NCI-H2107 (cell line): ENCODE results near the gene NBPF26.
"Not testable (repeated sequence)": the region's sequence is repeated elsewhere in the genome, so short reads cannot be mapped to it uniquely, and the experiment has no call there.

Experiments
- DNase-seq: peaks from one replicate; lab custom pipeline; 2025; lab: John Stamatoyannopoulos, UW

NBPF26 gene

GRCh38 chr1:120723715-120724402 is at the start of gene NBPF26:
TSS of gene NBPF26 (plus strand) at chr1:120723945.
- not testable (repeated sequence) for DNase-seq

DNA sequence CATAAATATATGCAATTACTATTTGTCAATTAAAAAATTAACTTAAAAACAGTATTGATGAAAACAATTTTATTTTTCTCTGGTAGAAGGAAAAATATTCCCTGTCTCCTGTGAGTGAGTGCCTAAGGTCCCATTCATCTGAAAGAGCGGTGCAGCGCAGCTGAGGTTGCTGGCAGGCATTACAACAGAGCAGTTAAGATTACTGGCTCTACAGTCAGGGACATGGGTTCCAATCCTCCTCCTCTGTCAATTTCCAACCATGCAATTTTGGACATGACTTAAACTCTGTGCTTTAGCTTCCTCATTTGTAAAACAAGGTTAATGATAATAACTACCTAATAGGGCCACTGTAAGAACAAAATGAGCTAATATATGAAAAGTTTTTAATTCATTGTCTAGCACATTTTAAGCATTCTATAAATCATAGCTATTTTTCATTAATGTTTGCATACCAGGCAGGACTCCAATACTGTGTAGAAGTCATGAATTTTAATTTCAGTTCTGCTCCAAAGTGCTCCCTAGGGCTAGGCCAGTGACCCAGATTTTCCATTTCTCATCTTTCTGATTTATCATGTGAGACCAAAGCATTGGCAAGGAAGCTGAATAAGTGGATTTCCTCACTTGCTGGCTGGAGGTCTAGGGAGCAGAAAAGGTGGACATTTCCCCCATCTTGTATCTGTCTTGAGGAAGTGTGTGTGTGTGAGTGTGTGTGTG is 43.5 kb upstream of the NBPF26 start:
- DNase-seq = not testable (repeated sequence)

DNA sequence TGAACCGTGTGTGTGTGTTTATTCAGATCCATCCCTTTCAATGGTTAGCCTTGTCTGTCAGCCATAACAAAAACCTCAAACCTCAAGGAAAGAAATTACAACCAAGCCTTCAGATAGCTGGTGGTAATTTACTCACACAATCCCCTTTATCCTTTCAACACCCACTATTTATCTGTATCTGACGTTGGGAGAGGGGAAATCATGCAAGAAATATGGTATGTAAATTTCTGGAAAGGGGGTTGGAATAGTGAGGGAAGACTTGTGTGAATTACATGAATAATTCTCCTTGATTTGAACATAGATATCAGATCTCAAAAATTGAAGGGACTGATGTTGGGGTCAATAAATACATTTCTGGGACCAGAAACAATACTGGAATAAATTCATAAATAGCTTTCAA is 42.8 kb upstream of the NBPF26 start:
- not testable (repeated sequence) for DNase-seq

GRCh38 chr1:120684397-120684796 is 39.3 kb upstream of the NBPF26 start:
- not testable (repeated sequence) for DNase-seq

- not testable (repeated sequence) for DNase-seq
These were observed 38.1 kb upstream of the NBPF26 start for GRCh38 chr1:120685622-120686021.

GRCh38 chr1:120687250-120687649 is 36.5 kb upstream of the NBPF26 start:
- DNase-seq = not testable (repeated sequence)

- DNase-seq = not testable (repeated sequence)
These were observed 22.8 kb upstream of the NBPF26 start for GRCh38 chr1:120700807-120701562.

GRCh38 chr1:120723358-120723714 is 409 bp upstream of the NBPF26 start:
- DNase-seq = not testable (repeated sequence)

DNA sequence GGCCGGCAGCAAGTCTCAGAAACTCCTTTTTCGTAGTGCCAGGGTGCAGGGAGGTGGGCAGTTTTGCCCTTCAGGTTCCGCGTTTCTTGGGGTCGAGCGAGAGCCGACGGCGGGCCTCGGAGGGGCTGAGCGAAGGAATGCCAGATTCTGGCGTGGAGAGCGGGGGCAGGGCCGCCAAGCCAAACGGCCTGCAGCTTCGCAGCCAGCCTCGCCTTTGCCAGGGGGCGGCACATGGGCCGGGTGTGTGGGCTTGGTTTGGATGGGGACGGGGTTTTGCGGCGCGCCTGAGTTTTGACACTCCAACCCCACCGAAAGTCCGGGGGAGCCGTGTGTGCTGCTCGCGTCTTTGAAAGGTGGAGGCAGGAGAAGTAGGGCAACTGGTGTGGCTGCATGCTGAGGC is 762 bp downstream of the NBPF26 start:
- not testable (repeated sequence) for DNase-seq

- not testable (repeated sequence) for DNase-seq
These were observed 5.1 kb downstream of the NBPF26 start for GRCh38 chr1:120728811-120729210.

GRCh38 chr1:120769090-120769489 is 45.3 kb downstream of the NBPF26 start:
- DNase-seq = not testable (repeated sequence)

- DNase-seq = not testable (repeated sequence)
These were observed 81.7 kb downstream of the NBPF26 start for GRCh38 chr1:120805452-120805851.

- not testable (repeated sequence) for DNase-seq
These were observed 88.1 kb downstream of the NBPF26 start for GRCh38 chr1:120811822-120812221.

- DNase-seq = not testable (repeated sequence)
These were observed 101.3 kb downstream of the NBPF26 start for GRCh38 chr1:120825051-120825450.

DNA sequence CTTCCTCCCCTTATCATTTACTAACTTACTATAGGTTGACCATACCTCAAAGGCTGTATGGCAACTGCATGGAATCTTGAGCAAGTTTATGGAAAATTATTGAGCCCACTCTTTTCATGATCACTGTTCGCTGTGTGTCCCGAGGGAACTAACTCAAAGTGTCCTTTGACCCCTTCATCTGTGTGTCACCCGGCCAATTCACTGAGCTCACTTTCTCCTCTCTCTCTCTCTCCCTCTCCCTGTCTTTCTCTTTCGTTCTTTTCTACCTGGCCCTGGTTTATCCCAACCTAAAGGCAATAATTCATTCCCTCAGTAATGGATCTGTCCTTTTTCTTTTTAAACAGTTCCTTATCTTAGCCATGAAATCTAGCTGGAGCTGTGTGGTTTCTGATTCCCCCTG is 102.9 kb downstream of the NBPF26 start:
- DNase-seq = not testable (repeated sequence)

DNA sequence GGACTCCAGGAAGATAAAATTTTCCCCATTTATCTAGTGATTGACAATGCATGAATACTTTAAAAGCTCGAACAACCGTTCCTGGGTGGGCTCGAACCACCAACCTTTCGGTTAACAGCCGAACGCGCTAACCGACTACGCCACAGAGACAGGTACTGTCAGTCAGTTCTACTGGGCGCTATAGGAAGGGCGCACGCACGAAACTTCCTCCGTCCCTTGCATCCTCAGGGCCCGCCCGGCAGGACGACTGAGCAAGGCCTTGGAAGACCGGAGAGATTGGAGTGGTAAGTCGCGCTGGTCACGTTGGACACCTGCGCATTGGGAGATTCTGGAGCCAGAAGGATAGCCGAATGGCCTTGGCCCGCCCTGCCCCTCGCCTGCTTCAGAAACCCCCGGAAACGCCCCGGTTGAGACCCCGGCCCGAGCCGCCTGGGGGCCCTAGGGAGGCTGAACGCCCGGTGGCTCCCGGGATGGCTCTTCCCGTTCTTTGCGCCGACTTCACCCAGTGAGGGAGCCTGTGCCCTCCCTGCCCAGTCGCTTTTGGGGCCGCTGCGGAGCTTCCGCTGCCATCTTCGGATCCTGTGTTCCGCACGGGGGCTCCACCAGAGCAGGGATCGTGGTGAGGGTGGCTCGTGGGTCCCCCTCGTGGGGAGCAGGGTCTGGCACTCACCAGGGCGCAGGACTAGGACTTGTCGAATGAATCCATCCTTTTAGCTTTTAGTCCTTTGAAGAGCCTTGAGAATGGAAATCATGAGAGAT is 120.6 kb downstream of the NBPF26 start:
- DNase-seq = not testable (repeated sequence)

DNA sequence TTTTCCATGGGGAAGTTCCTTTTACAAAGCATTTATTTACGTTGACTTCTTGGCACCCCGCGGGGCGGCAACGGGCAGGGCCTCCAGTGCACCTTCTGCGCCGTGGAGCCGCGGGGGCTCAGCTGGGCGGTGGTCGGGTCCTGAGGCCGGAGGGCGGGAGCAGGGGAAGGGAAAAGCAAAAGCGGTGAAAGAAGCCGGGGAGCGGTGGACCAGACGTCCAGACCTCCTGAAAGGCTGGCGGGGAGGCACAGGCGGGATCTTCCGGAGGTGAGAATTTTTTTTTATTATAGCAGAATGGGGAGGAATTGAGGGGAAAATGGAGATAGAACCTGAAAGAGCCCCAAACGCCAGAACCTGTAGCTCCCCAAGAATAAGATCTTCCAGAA is 121.2 kb downstream of the NBPF26 start:
- not testable (repeated sequence) for DNase-seq

DNA sequence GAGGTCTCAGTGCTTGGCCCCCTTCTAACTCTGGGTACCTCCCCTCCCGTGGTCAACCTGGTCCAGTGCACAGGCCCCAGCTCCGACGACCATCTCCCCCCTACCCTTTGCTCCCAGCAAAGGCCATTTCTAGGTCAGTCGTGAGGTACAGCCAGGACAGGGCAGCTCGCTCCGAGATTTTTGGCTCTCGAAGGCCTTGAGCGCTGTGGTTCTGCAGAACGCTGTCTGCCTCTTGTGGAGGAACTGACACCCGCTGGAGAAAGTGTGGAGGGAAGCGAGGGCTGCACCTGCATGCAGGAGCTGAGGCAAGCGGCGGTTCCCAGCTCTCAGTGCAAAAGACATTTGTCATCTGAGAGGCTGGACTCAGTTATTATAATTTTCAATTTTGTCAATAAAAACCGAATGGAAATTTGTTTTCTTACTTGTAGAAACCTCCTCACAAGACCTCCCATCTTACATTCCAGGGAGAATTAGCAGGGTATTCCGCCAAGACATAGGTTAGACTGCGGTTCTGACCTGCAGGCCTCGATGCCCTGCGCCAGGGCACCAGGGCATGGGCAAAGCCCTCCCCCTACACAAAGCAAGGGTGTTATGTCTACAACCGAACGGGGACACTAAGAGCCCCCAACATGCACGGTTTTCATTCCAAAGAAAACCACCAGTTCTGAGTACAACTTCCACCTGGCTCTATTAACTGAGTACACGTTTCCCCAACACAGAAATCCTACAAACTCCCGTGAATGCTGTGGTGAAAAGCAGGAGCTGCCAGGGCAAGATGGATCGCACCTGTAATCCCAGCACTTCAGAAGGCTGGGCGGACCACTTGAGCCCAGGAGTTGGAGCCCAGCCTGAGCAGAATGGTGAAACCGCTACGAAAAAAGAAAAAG is 125.9 kb downstream of the NBPF26 start:
- not testable (repeated sequence) for DNase-seq

- not testable (repeated sequence) for DNase-seq
These were observed 126.5 kb downstream of the NBPF26 start for GRCh38 chr1:120850287-120850536.

- DNase-seq = not testable (repeated sequence)
These were observed 127.0 kb downstream of the NBPF26 start for GRCh38 chr1:120850537-120851421.
